ENCODE measurements around the gene ABCC1.
A peak's percentile ranks its signal among the peaks of the same experiment; 100 is the strongest.

Gene ABCC1

GRCh38 chr16:15993946-15994665 lies 44.7 kb downstream of the ABCC1 start:
- peak; percentile 76 for DNase-seq

- DNase-seq: peak; percentile 59
Measured at GRCh38 chr16:15996432-15997109, 47.2 kb downstream of the ABCC1 start.

GRCh38 chr16:16000685-16001084 lies 51.3 kb downstream of the ABCC1 start:
- DNase-seq: no peak

GRCh38 chr16:16001596-16002255 lies 52.3 kb downstream of the ABCC1 start:
- no peak for DNase-seq

- no peak for DNase-seq
Measured at GRCh38 chr16:16003719-16004313, 54.4 kb downstream of the ABCC1 start.

- peak; percentile 89 for DNase-seq
Measured at GRCh38 chr16:16004314-16004749, 54.9 kb downstream of the ABCC1 start.

- DNase-seq: peak; percentile 59
Measured at GRCh38 chr16:16005721-16006120, 56.3 kb downstream of the ABCC1 start.

GRCh38 chr16:16006650-16007049 lies 57.2 kb downstream of the ABCC1 start:
- DNase-seq: no peak

GRCh38 chr16:16007743-16008111 lies 58.3 kb downstream of the ABCC1 start:
- DNase-seq: no peak

- no peak for DNase-seq
Measured at GRCh38 chr16:16008666-16009065, 59.2 kb downstream of the ABCC1 start.

- DNase-seq: no peak
Measured at GRCh38 chr16:16009401-16009800, 60.0 kb downstream of the ABCC1 start.

GRCh38 chr16:16010194-16010593 lies 60.8 kb downstream of the ABCC1 start:
- no peak for DNase-seq

- DNase-seq: no peak
Measured at GRCh38 chr16:16012144-16012543, 62.7 kb downstream of the ABCC1 start.

GRCh38 chr16:16013812-16014211 lies 64.4 kb downstream of the ABCC1 start:
- DNase-seq: no peak

- peak; percentile 88 for DNase-seq
Measured at GRCh38 chr16:16014329-16015224, 65.2 kb downstream of the ABCC1 start.

GRCh38 chr16:16015849-16016248 lies 66.4 kb downstream of the ABCC1 start:
- DNase-seq: no peak

- no peak for DNase-seq
Measured at GRCh38 chr16:16016388-16016964, 67.1 kb downstream of the ABCC1 start.

- DNase-seq: no peak
Measured at GRCh38 chr16:16017812-16018211, 68.4 kb downstream of the ABCC1 start.

- DNase-seq: no peak
Measured at GRCh38 chr16:16018705-16019104, 69.3 kb downstream of the ABCC1 start.

- DNase-seq: peak; percentile 90
Measured at GRCh38 chr16:16019488-16019887, 70.1 kb downstream of the ABCC1 start.

- DNase-seq: no peak
Measured at GRCh38 chr16:16020291-16020690, 70.9 kb downstream of the ABCC1 start.

GRCh38 chr16:16021020-16021419 lies 71.6 kb downstream of the ABCC1 start:
- DNase-seq: no peak
